OCI-LY1 (cell line): ENCODE results near the gene RASL10B.
"Not testable (repeated sequence)": the region's sequence is repeated elsewhere in the genome, so short reads cannot be mapped to it uniquely, and the experiment has no call there.

ENCODE experiments used
- H2AFZ ChIP-seq: fragments of 200-600 bp; sonication (generic), shearing (Covaris generic); 2 replicates; pipeline ENCODE4 v1.6.0; 2014; ENCODE audit warnings: antibody characterized with exemption, mild to moderate bottlenecking, low read length
- H3F3A ChIP-seq: fragments of 200-600 bp; sonication (generic), shearing (Covaris generic); 2 replicates; pipeline ENCODE4 v1.6.0; 2014; ENCODE audit warnings: mild to moderate bottlenecking, antibody characterized with exemption, low read length, moderate library complexity; ENCODE audit not compliant: insufficient read depth
- H3K27ac ChIP-seq: fragments of 200-600 bp; sonication (generic); 2 replicates; pipeline ENCODE4 v1.5.1; 2014; ENCODE audit warnings: low read length, mixed run types, mild to moderate bottlenecking, low read depth; ENCODE audit not compliant: poor library complexity, severe bottlenecking
- H3K27me3 ChIP-seq: fragments of 200-600 bp; sonication (generic); 2 replicates; pipeline ENCODE4 v1.6.0; 2014; ENCODE audit warnings: antibody characterized with exemption, mild to moderate bottlenecking, low read length, moderate library complexity; ENCODE audit not compliant: insufficient read depth
- H3K36me3 ChIP-seq: fragments of 200-600 bp; sonication (generic); 2 replicates; pipeline ENCODE4 v1.6.1; 2014; ENCODE audit warnings: mild to moderate bottlenecking, antibody characterized with exemption, low read length, moderate library complexity, mixed read lengths; ENCODE audit not compliant: insufficient read depth
- H3K4me1 ChIP-seq: fragments of 200-600 bp; sonication (generic); 2 replicates; pipeline ENCODE4 v1.5.1; 2014; ENCODE audit warnings: mild to moderate bottlenecking, low read length, moderate library complexity; ENCODE audit not compliant: insufficient read depth, severe bottlenecking
- H3K4me2 ChIP-seq: fragments of 200-600 bp; sonication (generic), shearing (Covaris generic); 2 replicates; pipeline ENCODE4 v1.6.1; 2014; ENCODE audit warnings: low read length
- H3K4me3 ChIP-seq: fragments of 200-600 bp; sonication (generic); 2 replicates; pipeline ENCODE4 v1.5.1; 2014; ENCODE audit warnings: low read length, low read depth, mild to moderate bottlenecking, mixed read lengths; ENCODE audit not compliant: poor library complexity, severe bottlenecking
- H3K79me2 ChIP-seq: fragments of 200-600 bp; shearing (Covaris generic); 2 replicates; pipeline ENCODE4 v1.6.1; 2016; ENCODE audit warnings: mixed run types, low read length, mixed read lengths; ENCODE audit not compliant: insufficient read depth
- H3K9ac ChIP-seq: fragments of 200-600 bp; sonication (generic), shearing (Covaris generic); 2 replicates; pipeline ENCODE4 v1.6.1; 2014; ENCODE audit warnings: mild to moderate bottlenecking, low read length, mixed read lengths
- H3K9me2 ChIP-seq: fragments of 200-600 bp; sonication (generic), shearing (Covaris generic); 2 replicates; pipeline ENCODE4 v1.6.1; 2014; ENCODE audit warnings: low read depth, mild to moderate bottlenecking, low read length, mixed read lengths
- H3K9me3 ChIP-seq: fragments of 200-600 bp; shearing (Covaris generic); 2 replicates; pipeline ENCODE4 v1.6.1; 2014; ENCODE audit warnings: low read length, mixed read lengths
- H4K20me1 ChIP-seq: fragments of 200-600 bp; sonication (generic), shearing (Covaris generic); 2 replicates; pipeline ENCODE4 v1.6.0; 2016; ENCODE audit warnings: mild to moderate bottlenecking, low read length; ENCODE audit not compliant: insufficient read depth
- CTCF ChIP-seq: fragments of 200-600 bp; sonication (generic), shearing (Covaris generic); IDR thresholded peaks from 2 replicates; pipeline ENCODE4 v1.5.1; 2017; ENCODE audit warnings: mild to moderate bottlenecking, antibody characterized with exemption, low read length, moderate library complexity, mixed read lengths
- EZH2 ChIP-seq: fragments of 200-600 bp; sonication (generic), shearing (Covaris generic); IDR thresholded peaks from 2 replicates; pipeline ENCODE4 v1.8.0; 2017; ENCODE audit warnings: borderline replicate concordance, mixed run types, mild to moderate bottlenecking, antibody characterized with exemption, low read length, moderate library complexity, mixed read lengths

RASL10B gene

GRCh38 chr17:35749560-35750412 is 18.3 kb downstream of the RASL10B start:
- Histone ChIP-seq H3K79me2 (no peaks in the 10 kb centered on the region), H3K4me2 (peak overlapping the region; percentile 51), H2AFZ (no peak overlapping the region), H3K4me1 (peaks cover 9% of the 10 kb centered on the region), H3K9ac (no peak overlapping the region; the same call in 1 of the 2 replicates), H3K36me3 (no peaks in the 10 kb centered on the region), H3K9me3 (no peaks in the 10 kb centered on the region), H3F3A (no peaks in the 10 kb centered on the region), H3K9me2 (no peaks in the 10 kb centered on the region), H3K27ac (no peak overlapping the region), H4K20me1 (no peaks in the 10 kb centered on the region), H3K4me3 (peak overlapping the region; percentile 25), H3K27me3 (peaks cover 15% of the 10 kb centered on the region)
- TF ChIP-seq EZH2 (no peak), CTCF (no peak)

- H3K9me2 ChIP-seq, result no peaks in the 10 kb centered on the region
- no peak overlapping the region for H2AFZ ChIP-seq
- H3K4me1 ChIP-seq, result peaks cover 9% of the 10 kb centered on the region
- no peaks in the 10 kb centered on the region for H4K20me1 ChIP-seq
- no peak overlapping the region for H3K27ac ChIP-seq
- no peak overlapping the region; the same call in 1 of the 2 replicates for H3K9ac ChIP-seq
- no peak for TF ChIP-seq EZH2
- TF ChIP-seq CTCF, result no peak
- H3K27me3 ChIP-seq, result peaks cover 15% of the 10 kb centered on the region
- peak overlapping the region; percentile 51 for H3K4me2 ChIP-seq
- no peaks in the 10 kb centered on the region for H3K9me3 ChIP-seq
- H3K79me2 ChIP-seq, result no peaks in the 10 kb centered on the region
- no peak overlapping the region for H3K4me3 ChIP-seq
- H3F3A ChIP-seq, result no peaks in the 10 kb centered on the region
- no peaks in the 10 kb centered on the region for H3K36me3 ChIP-seq
Measured at GRCh38 chr17:35750526-35751395, 19.3 kb downstream of the RASL10B start.

GRCh38 chr17:35751541-35751940 is 20.1 kb downstream of the RASL10B start:
- H3F3A ChIP-seq, H3K4me2 ChIP-seq, H3K9me2 ChIP-seq, H3K9ac ChIP-seq, H4K20me1 ChIP-seq, H3K4me1 ChIP-seq, H3K27ac ChIP-seq, H2AFZ ChIP-seq, H3K36me3 ChIP-seq, H3K4me3 ChIP-seq, H3K79me2 ChIP-seq, H3K9me3 ChIP-seq: not testable (repeated sequence)
- peaks cover 15% of the 10 kb centered on the region for H3K27me3 ChIP-seq
